H1 (cell line): Measurements from ENCODE around the gene RFFL. TPM values are rescaled to one million over a fixed set of nuclear protein-coding genes. Genes with fewer than 3 reads are reported as not detected.

ENCODE experiments used
- BACH1 ChIP-seq: IDR thresholded peaks from 2 replicates; pipeline ENCODE4 v1.6.1; 2012; ENCODE audit warnings: low read length, improper control_type of control experiment
- BRCA1 ChIP-seq: IDR thresholded peaks from 2 replicates; pipeline ENCODE4 v1.6.1; 2012; ENCODE audit warnings: low read depth, low read length, improper control_type of control experiment
- E2F6 ChIP-seq: IDR thresholded peaks from 2 replicates; pipeline ENCODE4 v1.6.1; 2012; ENCODE audit warnings: inconsistent platforms
- JUN ChIP-seq: IDR thresholded peaks from 2 replicates; pipeline ENCODE4 v1.6.1; 2011; ENCODE audit warnings: low read depth, mild to moderate bottlenecking, improper control_type of control experiment, low read length
- NANOG ChIP-seq: IDR thresholded peaks from 2 replicates; pipeline ENCODE4 v1.6.1; 2011; ENCODE audit warnings: low read length, low read depth, mild to moderate bottlenecking, inconsistent platforms; ENCODE audit not compliant: insufficient read depth, poor library complexity, severe bottlenecking
- RNF2 ChIP-seq: fragments of 200-900, 300-1000 bp; sonication (generic); IDR thresholded peaks from 2 replicates; pipeline ENCODE4 v1.7.1; 2016; ENCODE audit warnings: borderline replicate concordance, low read depth, mild to moderate bottlenecking, antibody characterized with exemption, low read length; ENCODE audit not compliant: poor library complexity, severe bottlenecking; ENCODE audit errors: missing control alignments
- SP1 ChIP-seq: IDR thresholded peaks from 2 replicates; pipeline ENCODE4 v1.6.1; 2011; ENCODE audit warnings: low read depth, low read length
- TBP ChIP-seq: IDR thresholded peaks from 2 replicates; pipeline ENCODE4 v1.6.1; 2011; ENCODE audit warnings: low read depth, low read length, improper control_type of control experiment
- YY1 ChIP-seq: IDR thresholded peaks from 2 replicates; pipeline ENCODE4 v1.6.1; 2011; ENCODE audit warnings: low read depth, mild to moderate bottlenecking, low read length
- polyA plus RNA-seq, 7 experiments: library from polyadenylated mRNA; depleted of rRNA in 3 of 7; stranded (reverse) in 5 of 7; unstranded in 2 of 7; fragments of >200 nt in 5 of 7; fragments of 200-250 nt in 2 of 7; gene quantifications; 1 replicate in 5 of 7; 2 replicates in 1 of 7; 4 replicates in 1 of 7; pipeline versions ENCODE4 v1.2.1 to v1.2.3, GENCODE V29; 2011 to 2013; ENCODE audit warnings: missing spikeins in 2 of 7, mixed read lengths in 2 of 7
- total RNA-seq: library from RNA; stranded (reverse); fragmentation: NEBNext Ultra II Directional; extraction: Animal tissue kit (Norgen Biotek cat#: 25700); gene quantifications from 2 replicates; pipeline ENCODE4 v1.2.1, GENCODE V29; 2021

RFFL gene
- total and polyA plus RNA-seq, 2 of the 8 experiments (the other 6 are each of a cell fraction or from before 2014, with no cell fraction given) = 14.0 to 24.5 TPM

DNA sequence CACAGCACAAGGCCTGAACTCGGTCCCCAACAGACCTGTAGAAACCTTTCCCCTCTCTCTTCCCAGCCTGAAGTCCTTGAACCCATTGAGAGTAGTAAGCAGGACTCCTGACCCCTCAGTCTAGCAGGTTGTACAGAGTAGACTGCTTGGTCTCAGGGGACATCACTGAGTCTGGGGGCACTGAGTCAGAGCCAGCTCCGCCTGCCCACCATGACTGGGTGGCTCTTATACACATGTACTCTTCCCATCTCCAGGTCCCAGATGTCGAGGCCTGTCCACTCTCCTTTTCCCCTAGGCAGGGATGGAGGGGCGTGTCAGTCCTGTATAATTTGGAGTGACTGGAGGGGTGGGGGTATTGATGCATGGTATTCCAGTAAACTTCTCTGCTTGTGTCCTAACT lies 59.7 kb downstream of the RFFL start (continued):
- TF ChIP-seq YY1 (no peak), TBP (no peak), BRCA1 (no peak), BACH1 (no peak), E2F6 (no peak), SP1 (no peak), NANOG (no peak), RNF2 (no peak), JUN (no peak)
- TF ChIP-seq, all 59 proteins: peak for 0
